HG03095 (cell line): Measurements from ENCODE around the gene CAVIN2.

Experiments used
- ATAC-seq: cut with Tn5 transposase; IDR thresholded peaks from one replicate; pipeline ENCODE4 v1.9.1; 2021; ENCODE audit warnings: moderate library complexity; ENCODE audit not compliant: unreplicated experiment

Gene CAVIN2

DNA sequence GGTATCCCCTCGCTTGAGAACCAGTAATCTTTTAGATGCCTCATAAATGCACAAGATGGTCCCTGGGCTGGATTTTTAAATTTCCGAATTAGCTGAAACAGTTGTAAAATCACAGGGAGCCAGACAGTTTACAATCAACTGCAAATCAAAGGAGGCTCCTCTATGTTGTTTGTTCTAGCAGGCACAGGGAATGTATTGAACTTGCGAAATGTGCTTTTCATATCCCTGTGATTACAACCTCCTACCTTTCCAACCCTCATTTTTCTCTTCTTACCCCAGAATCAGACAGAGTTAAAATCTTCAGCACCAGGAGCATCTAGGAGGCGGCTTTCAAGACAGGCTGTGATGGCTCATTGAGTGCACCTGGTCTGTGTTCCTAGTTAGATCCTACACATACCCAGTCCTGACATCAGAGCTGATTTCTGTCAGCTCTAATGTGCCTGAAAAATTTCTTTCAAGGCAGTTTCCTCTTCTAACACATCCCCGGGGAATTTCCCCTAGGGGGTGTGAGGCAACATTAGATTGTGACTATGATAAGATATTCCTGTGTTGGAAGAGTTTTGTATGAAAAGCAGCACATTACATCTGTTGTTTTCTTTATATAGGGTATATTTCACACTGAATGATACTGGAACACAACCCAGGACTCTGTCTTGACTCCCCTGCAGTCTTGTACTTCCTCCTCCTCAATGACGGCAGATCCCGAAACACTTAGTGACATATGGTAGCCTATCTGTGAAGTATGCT lies 17.9 kb upstream of the CAVIN2 start:
- no peak for ATAC-seq

DNA sequence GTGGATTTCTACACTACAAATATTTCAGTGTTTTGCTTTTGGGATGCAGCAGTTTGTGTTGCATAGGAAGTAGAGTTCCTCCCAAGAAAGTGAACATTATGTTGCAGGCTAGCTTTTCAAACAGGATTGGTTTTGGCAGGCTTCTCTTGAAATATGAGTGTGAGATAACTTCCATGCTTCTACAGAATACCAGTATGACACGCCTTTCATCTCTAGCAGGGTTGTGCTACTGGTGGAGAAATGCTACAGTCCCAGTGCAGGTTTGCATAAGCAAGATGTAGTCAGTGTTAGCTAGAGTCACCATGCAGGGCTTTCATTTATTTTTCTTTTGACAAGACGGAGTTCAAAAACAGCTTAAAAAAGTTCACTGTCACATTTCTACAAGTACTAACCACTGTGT lies 17.1 kb upstream of the CAVIN2 start:
- no peak for ATAC-seq

DNA sequence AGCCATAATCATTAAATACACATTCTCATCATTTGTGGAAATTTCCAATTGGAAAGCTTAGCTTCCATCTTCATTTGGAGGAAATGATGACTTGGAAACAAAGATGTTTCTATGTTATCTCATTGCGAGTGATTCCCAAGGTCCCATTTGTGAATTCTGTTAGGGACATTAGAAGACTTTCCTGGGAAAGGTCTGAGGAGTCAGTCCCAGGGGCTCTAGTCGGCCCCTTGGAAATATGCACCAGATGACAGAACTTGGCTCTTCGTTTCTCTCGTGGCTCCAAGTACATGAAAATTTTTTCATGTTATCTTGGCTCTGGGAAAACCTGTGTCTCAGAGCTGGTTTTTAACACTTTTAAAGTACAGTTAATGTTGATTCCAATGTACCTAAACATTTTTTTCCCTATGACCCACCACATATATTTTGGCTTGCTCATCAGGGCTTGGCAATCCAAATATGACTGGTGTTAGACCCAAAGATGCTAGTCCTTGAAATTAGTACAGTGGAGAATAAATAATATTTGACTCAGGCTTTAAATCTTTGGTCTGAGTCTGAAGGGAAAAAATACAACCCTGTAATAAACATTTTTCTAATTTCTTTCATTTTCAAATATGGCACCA lies 15.4 kb upstream of the CAVIN2 start:
- ATAC-seq, result no peak

DNA sequence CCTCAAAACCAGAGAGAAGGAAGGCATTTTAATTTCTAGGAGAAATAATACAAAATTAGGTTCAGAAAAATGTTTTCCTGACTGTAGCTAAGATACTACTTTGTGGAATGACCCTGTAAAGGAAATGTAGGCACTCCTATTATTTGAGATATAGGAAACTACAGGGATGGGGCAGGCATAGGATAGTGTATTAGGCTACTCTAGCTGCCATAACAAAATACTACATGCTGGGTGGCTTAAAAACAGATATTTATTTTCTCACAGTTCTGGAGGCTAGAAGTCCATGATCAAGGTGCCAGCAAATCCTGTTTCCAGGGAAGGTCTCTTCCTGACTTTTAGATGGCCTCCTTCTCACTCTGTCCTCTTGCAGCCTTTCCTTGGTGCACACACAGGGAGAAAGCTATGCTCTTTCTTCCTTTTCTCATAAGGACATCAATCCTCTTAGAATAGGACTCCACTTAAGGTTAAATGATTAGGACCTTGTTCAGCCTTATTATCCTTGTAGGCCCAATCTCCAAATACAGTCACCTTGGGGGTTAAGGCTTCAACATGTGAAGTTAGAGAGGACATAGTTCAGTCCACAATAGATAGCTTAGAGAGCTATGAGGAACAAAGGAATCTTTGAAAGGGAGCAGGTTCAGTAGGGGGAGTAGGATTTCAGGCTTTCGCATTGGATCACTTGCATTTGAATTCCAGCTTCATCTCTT lies 14.0 kb upstream of the CAVIN2 start:
- no peak for ATAC-seq

DNA sequence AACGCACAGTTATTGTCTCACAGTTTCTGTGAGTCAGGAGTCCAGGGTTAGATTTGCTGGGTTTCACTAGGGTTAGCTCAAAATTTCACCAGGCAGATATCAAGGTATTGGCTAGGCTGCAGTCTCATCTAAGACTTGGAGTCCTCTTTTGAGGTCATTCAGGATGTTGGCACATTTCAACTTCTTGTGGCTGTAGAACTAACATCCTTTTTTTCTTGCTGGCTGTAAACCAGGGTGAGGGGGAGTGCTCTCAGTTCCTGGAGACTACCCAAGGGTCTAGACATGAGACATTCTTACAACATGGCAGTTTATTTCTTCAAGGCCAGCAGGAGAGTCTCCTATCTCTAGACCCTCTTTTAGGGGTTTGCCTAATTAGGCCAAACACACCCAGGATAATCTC lies 12.8 kb upstream of the CAVIN2 start:
- ATAC-seq, result no peak

DNA sequence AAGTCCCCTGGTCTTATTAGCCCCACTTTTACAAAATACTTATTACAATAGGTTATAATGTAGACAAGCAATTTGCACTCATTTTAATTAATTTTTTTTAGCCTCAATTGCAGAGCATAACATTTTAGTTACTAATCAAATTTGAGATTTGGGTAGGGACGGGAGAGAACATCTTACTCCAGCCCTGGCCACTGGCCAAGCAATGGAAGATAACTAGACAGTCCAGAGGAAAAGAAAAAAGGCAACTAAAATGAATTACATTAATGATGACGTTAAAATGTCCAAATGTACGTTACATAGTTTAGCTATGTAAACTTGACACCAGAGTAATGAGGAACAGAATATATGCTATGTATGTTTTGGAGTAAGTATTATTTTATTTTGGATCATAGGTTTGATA lies 11.0 kb upstream of the CAVIN2 start:
- no peak for ATAC-seq

DNA sequence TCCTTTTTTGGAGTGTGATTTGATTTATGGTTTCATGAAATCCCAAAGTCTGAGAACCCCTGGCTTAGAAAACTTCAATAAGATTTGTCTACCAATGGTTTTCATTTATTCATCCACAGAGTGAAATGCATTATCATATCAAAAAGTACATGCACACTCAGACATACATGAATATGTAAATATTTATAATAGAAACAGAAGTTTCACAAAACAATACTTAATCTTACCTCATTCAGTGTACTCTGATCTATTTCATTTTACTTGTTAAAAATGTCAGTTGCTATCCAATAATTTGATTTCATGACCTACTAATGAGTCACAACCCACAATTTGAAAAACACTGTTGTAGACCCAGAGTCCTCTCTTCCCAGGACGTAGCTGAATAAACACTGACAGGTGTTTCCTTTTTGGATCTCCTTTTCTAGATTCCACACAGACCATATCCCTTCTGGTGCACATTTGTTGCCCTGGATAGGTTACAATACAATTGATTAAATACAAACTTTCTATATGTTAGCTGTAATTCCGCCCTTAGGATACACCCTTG lies 10.4 kb upstream of the CAVIN2 start:
- ATAC-seq, result no peak

DNA sequence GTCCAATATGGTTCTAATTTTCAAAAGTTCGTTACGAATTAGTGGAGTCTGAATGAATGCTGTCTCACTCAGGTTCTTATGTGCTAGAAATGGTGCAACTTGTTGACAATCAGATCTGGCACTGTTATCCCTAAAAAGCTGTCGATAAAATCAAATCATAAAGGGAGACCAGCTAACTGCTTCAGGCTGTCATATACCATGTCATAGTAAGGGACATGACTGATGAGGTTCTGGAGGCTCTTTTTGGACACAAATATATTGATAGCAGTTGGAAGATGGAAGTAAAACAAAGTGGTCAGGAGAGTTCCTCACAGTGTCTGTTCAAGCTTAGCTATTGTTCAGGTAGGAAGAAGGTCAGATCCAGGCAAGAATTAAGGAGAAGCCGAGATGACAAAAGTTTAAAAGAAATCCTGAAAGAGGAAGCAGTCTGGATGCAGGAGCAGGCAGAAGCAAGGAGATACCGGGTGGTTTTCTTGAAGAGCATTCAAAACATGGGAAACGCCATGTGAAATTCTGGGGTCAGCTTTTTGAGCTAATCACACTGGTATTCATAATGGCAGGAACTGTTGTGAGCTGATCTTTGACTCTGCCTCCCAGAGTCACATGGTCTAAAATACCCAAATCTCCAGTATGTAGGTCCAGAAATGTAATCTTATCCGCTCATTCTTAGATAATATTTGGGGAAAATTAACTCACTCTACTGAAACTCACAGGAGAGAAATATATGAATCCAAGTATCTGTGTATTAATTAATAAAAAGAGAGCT lies 9.4 kb upstream of the CAVIN2 start:
- ATAC-seq, result no peak

DNA sequence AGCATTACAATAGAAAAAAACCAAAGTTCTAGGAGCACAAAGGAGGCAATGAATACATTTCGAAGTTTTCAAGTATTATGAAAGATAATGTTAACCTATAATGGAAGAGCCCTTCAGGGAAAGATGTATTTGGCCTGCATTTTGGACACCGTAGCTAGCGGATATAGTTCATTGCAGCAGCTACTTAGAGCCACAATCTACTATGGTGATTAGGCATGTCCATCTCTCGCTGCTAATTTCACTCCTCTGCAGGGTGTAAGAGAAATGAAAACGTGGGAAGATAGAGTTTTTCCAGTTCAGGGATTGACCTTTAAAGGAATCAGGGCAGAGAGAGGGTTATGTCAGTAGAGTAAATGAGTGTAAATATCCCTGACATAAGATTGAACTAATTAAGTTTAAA lies 8.5 kb upstream of the CAVIN2 start:
- no peak for ATAC-seq

DNA sequence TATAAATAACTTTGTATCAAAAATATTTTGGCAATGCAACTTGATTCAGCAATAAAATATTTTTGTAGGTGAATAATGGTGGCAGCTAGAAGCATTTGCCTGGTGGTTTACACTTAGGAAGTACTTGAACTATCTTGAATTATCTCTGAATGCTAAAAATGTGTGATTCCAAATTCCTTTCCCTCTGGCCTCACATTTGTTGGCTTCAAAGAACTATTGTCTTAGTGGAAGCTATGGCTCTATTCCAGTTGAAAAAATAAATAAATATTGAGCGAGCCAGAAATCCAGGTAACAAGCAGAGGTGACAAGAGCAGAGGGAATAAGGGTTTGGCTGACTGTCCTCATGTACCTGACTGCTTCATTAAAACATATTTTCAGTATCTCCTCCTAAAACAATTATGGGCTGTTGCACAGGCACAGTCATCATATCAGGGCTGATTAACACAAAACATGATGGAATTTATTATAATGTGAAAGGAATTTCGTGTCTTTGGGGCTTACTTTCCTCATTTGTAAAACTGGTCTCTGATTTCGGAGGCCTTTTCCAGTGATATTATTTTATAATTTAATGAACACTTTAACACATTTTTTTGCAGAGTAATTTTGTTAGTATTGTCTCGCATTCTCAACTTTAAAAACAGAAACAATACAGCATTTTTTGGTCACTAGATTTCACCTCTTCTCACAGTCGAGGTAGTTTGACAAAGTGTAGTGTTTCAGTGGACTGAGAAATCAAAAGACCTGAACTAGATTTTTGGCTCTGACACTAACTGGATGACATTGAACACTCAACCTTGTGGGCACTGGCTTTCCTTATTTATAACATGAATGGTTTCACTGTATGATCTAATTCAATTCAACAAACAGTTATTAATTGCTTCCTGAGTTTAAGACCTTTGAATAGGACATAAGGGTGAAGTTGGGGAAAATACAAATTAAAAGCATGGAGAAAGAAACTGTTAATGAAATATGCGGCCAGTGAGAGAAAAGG lies 7.8 kb upstream of the CAVIN2 start:
- no peak for ATAC-seq

DNA sequence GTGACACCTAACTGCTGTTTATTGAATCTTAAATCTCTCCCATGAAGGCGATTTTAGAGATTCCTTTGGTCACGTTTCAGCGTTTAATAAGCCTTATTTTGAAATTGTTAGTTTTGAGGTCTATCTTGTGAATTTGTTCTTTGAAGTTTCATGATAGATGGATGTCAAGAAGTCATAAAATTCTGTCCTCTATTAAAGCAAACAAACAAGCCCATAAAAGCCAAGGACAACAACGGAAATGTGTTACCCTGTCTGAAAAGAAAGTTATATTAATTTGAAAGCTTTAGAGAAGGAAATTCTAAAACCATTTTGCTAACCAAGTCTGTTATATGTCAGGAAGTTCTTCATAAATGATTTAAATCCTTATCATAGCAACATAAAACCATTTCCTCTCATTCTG lies 7.0 kb upstream of the CAVIN2 start:
- no peak for ATAC-seq

DNA sequence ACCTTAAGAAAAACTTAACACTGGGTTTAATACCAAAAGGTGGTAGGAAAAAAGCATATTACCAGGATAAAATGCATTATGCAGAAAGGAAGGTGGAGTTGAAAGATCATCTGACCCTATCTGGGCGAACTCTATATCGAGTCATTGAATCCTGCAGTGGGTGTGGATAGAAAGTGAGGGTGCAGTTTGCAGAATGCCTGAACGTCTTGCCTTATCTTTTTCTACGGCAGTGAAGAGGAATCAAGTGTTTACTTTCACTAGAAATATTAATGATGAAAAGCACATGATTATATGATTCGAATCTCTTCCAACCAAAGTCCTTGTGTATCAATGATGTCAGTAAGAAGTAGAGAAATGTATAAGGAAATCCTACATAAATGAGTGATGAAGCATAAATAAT lies 4.3 kb upstream of the CAVIN2 start:
- ATAC-seq, result no peak

DNA sequence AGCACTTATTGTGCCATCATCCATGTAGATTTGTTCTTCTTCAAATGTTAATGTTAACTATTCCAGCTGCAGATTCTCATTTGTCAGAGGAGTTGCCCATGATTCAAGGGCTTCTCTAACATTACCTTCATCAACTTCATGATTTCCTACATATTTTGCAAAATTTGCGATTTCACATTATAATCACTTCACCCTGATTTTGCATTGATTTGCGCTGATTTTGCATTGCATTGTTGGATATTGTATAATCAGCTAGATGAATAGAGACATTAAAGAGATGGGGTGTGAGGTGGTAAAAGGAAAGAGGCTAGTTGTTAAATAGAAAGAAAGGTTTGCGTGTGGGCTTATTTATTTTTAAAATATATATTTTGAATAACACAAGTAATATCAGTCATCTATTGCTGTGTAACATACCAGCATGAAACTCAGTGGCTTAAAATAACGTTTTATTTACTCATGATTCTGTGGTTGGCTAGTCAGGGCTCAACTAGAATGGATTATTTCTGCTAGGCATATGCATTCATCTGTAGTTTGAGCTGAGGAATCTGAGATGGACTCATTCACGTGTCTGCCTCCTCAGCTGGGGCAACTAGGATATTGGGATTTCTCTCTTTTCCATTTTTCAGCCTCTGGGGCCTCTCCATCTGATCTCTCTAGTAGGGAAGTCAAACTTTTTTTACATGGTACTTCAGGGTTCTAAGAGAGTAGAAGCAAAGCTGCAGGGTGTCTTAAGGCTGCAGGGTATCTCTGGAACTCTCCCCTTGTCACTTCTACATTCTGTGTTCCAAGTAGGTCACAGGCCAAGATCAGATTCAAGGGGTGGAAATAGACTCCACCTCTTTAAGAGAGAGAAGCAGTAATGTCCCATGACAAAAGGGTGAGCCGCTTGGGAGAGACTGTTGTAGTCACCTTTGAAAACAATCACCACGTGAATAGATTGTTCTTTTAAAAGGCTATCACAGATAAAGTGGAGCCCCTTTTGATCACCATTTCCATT lies 2.2 kb upstream of the CAVIN2 start:
- ATAC-seq, result no peak

DNA sequence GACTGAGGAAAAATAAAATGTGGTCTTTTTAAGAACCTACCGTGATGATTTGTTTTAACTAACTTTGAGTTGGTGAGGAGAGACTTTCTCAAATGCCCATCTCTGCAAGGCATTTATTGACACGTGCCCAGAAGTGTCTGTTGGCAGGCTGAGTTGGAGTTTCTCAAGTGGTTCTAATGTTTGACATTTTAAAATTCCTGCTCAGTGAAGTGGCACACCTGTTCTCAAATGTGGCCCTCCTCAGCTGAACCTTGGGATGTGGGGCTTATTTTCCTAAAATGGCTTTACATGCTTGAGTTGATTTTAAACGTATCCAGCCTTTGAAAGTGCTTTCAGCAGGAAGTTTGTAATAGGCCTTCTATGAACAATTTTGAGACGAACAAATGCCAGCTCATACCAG lies 876 bp upstream of the CAVIN2 start:
- no peak for ATAC-seq

DNA sequence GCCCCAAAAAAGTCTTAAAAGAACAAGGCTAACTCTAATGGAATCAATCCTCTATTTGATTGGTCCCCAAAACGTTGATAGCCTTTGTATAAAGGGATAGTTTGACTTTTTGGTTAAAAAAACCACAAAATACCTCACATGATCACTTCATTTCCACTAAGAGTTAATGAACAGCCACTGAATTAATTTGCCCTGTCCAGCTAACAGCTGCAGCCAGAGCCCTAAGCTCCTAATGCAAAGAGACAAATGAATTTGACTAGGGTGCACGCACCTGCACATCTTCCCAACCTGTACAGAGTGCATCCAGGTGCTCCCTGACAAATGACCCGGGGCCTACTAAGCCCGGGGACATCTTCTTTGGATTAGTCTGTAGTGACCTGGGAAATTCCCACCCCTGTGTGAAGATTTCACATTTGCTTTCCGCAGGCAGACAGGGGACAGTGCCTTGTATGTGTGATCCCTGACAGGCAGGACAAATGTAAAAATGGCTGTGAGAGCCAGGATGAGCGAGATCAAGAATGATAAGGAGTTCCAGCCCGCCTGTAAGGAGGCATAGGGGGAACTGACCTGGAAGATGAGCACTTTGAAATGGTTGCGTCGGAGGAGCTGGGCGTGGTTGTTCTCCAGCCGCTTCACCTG lies 893 bp downstream of the CAVIN2 start:
- ATAC-seq, result no peak

DNA sequence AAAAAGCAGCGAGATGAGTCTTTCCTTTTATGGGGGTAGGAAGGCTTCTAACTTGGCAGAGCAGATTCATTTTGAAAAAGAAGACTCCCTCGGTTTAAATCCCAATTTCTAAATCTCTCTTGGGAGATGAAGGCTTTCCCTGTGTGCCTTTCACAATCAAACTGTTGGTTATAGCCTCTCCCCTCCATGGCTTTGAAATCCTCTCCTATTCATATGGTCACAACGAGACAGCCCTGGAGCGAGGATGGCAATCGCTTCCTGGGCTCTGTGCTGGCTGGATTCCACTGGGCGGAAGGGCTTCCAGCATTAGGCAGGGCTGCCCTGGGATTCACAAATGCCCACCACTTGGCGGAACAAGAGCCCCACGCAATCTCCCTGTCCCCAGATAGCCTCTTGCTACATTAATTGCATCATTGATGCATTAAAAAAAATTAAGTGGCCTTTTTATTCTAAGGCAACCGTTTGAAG lies 1.6 kb downstream of the CAVIN2 start:
- no peak for ATAC-seq

DNA sequence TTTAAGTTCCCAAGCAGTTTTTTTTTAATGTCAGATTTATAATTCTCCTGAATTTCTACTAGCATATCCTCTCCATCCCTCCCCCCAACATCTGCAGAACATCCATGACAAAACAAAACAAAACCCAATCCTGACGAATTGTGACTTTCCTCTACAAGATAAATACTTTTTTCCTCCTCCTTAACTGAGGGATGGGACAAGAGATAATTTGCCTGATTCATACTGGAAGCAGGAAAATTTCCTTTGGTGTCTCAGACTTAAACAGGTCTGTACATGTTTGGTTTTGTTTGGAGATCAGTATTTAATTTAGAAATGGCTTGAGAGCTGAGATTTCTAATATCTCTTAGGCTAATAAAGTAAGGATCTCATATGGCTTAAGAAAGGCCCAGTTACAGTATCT lies 2.2 kb downstream of the CAVIN2 start:
- ATAC-seq, result no peak

DNA sequence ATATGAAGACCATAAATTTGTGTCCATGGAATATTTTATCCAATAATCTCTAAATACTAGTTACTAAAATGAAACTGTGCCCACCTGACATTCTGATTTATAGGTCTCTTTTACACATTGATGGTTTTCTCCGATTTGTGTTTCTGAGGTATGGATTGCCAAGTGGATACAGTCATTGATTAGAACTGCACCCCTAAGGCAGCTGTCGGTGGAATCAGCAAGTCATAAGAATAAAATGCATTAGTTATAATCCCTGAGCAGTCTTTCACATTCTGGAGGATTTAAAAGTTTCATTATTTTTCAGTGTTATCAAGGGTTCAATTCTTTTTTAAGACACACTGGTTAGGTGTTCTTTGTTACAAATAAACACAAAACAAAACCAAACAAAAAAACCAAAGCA lies 6.0 kb downstream of the CAVIN2 start:
- ATAC-seq, result no peak
